Ascending aorta (tissue), 2 donors: ENCODE data around the gene BAIAP2L1. TPM values are rescaled to one million over a fixed set of nuclear protein-coding genes. Genes with fewer than 3 reads are reported as not detected.

Experiments
- DNase-seq, 2 donors: peaks; one replicate each; pipeline ENCODE4 v3.0.0-alpha.2; 2019; ENCODE audit warnings: low spot score in 2 of 2
- H3K27ac ChIP-seq, 2 donors: fragments of 200-600 bp; sonication (generic); one replicate each; pipeline ENCODE4 v1.5.1; 2016 to 2017; ENCODE audit warnings: mild to moderate bottlenecking in 1 of 2
- H3K27me3 ChIP-seq: fragments of 200-600 bp; sonication (generic); one replicate; pipeline ENCODE4 v1.5.1; 2017
- H3K36me3 ChIP-seq, 2 donors: fragments of 200-600 bp; sonication (generic); one replicate each; pipeline ENCODE4 v1.5.1; 2016
- H3K4me1 ChIP-seq, 2 donors: fragments of 200-600 bp; sonication (generic); one replicate each; pipeline ENCODE4 v1.5.1; 2016 to 2017; ENCODE audit warnings: mild to moderate bottlenecking in 1 of 2
- H3K4me3 ChIP-seq, 2 donors: fragments of 200-600 bp; sonication (generic); one replicate each; pipeline ENCODE4 v1.5.1; 2016 to 2017; ENCODE audit warnings: mild to moderate bottlenecking in 1 of 2
- H3K9me3 ChIP-seq, 2 donors: fragments of 200-600 bp; sonication (generic); one replicate each; pipeline ENCODE4 v1.5.1; 2016
- CTCF ChIP-seq, 3 experiments: fragments of 200-600 bp in 2 of 3; fragments of 450-650 bp in 1 of 3; sonication (generic) in 2 of 3; IDR thresholded peaks; one replicate each; pipeline ENCODE4 v1.5.1; 2016 to 2019; ENCODE audit warnings: antibody characterized with exemption in 3 of 3, mild to moderate bottlenecking in 1 of 3, moderate library complexity in 1 of 3
- intact Hi-C: fragments of 100-400 bp; cut with DNase I; formaldehyde crosslinking; loops from one replicate; pipeline ENCODE4 v1.15.1; 2023
- total RNA-seq: library from RNA; depleted of rRNA; stranded (reverse); fragments of >200 nt; gene quantifications from one replicate; pipeline ENCODE4 v1.1.0, GENCODE V29; 2016

BAIAP2L1 gene
- total RNA-seq, 1 donor from 2014 or later, result 2.8 TPM

DNA sequence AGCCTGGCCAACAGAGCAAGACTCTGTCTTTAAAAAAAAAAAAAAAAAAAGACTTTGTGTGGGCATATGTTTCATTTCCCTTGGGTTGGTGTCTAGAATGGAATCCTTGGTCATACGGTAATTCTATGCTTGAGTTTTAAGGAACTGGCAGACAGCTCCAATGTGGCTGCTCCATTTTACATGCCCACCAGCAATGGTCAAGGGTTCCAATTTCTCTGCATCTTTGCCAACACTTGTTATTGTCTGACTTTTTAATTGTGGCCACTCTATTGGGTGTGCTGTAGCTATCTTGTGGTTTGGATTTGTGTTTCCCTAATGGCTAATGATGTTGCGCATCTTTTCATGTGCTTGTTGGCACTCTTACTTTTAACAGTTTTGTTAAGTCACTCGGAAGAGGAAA is 61.8 kb downstream of the BAIAP2L1 start:
- Histone ChIP-seq H3K27ac (no peak overlapping the region), H3K9me3 (no peaks in the 10 kb centered on the region), H3K4me3 (no peak overlapping the region), H3K4me1 (no peaks in the 10 kb centered on the region), H3K27me3 (no peaks in the 10 kb centered on the region), H3K36me3 (no peaks in the 10 kb centered on the region)
- intact Hi-C loops, result no loop called here
- no peak for DNase-seq
- TF ChIP-seq CTCF (IDR thresholded peaks at IDR 0.05), result no peak

- no peak overlapping the region for H3K4me3 ChIP-seq
- no peaks in the 10 kb centered on the region for H3K36me3 ChIP-seq
- no peak for TF ChIP-seq CTCF (IDR thresholded peaks at IDR 0.05)
- intact Hi-C loops, result no loop called here
- no peaks in the 10 kb centered on the region for H3K4me1 ChIP-seq
- no peaks in the 10 kb centered on the region for H3K9me3 ChIP-seq
- no peaks in the 10 kb centered on the region for H3K27me3 ChIP-seq
- DNase-seq, result no peak
- H3K27ac ChIP-seq, result no peak overlapping the region
These were observed 62.4 kb downstream of the BAIAP2L1 start for GRCh38 chr7:98338441-98338840.

GRCh38 chr7:98335411-98335977 is 65.4 kb downstream of the BAIAP2L1 start:
- Histone ChIP-seq H3K4me3 (no peak overlapping the region), H3K27ac (no peak overlapping the region), H3K27me3 (no peaks in the 10 kb centered on the region), H3K4me1 (no peaks in the 10 kb centered on the region), H3K9me3 (peaks cover 0 to 6% of the 10 kb centered on the region in 2 donors), H3K36me3 (no peaks in the 10 kb centered on the region)
- intact Hi-C loops, result no loop called here
- DNase-seq, result no peak
- TF ChIP-seq CTCF (IDR thresholded peaks at IDR 0.05), result no peak

DNA sequence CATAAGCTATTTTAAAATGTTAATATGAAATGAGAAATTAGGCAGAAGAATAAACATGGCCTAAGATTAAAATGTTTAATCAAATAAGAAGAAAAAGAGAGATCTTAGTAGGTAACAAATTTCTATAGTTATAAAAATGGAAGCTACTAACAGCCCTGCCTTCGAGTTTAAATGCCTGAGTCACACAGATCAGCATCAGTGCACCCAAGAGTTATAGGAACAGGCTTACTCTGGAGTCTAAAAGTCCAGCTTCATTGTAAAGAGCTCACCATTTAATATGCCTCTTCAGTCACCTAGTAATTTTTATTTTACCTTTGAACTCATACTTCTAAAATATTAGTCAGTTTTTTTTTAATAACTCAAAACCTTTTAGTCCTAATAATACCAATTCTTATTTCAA is 66.8 kb downstream of the BAIAP2L1 start:
- Histone ChIP-seq H3K27me3 (no peaks in the 10 kb centered on the region), H3K27ac (no peak overlapping the region), H3K9me3 (peaks cover 0 to 8% of the 10 kb centered on the region in 2 donors), H3K4me1 (no peaks in the 10 kb centered on the region), H3K36me3 (no peaks in the 10 kb centered on the region), H3K4me3 (no peak overlapping the region)
- intact Hi-C loops, result no loop called here
- DNase-seq, result no peak
- no peak for TF ChIP-seq CTCF (IDR thresholded peaks at IDR 0.05)

DNA sequence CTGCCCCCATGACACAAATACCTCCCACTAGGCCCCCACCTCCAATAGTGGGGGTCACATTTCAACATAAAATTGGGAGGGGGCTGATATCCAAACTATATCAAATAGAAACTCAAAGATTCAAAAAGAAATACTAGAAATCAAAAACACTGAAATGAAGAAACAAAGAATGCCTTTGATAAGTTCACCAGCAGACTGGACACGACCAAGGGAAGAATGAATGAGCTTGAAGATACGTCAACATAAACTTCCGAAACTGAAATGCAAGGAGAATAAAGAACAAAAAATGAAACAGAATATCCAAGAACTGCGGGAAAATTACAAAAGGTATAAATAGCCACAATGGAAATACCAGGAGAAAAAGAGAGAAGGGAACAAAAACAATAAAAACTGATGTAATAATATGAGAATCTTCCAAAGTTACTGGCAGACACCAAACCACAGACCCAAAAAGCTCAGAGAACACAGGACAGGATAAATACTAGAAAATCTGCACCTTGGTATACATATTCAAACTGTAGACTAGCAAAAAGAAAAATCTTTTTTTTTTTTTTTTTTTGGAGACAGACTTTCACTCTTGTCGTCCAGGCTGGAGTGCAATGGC is 69.9 kb downstream of the BAIAP2L1 start:
- Histone ChIP-seq H3K27me3 (no peaks in the 10 kb centered on the region), H3K27ac (no peak overlapping the region), H3K4me3 (no peak overlapping the region), H3K9me3 (peaks cover 0 to 8% of the 10 kb centered on the region in 2 donors), H3K36me3 (no peaks in the 10 kb centered on the region), H3K4me1 (no peaks in the 10 kb centered on the region)
- no peak for TF ChIP-seq CTCF (IDR thresholded peaks at IDR 0.05)
- no peak for DNase-seq
- intact Hi-C loops, result no loop called here
